HL-60 (cell line): Measurements from ENCODE around the gene TLR3.
"Not testable (repeated sequence)": the region's sequence is repeated elsewhere in the genome, so short reads cannot be mapped to it uniquely, and the experiment has no call there.

Source experiments
- DNase-seq, 2 experiments: peaks; one replicate each; pipeline ENCODE4 v3.0.0-alpha.2; 2010 to 2020; ENCODE audit warnings: low read depth in 1 of 2, low spot score in 1 of 2
- H3K27ac ChIP-seq: fragments of 250-450 bp; sonication (Bioruptor Pico); replicated peaks from 2 replicates; pipeline ENCODE4 v1.5.1; 2020; ENCODE audit warnings: mild to moderate bottlenecking, moderate library complexity
- H3K27me3 ChIP-seq: fragments of 250-450 bp; sonication (Bioruptor Pico); 2 replicates; pipeline ENCODE4 v1.5.1; 2021; ENCODE audit warnings: mild to moderate bottlenecking, moderate library complexity; ENCODE audit not compliant: insufficient read depth, poor library complexity, severe bottlenecking
- H3K4me3 ChIP-seq: replicated peaks from 2 replicates; pipeline ENCODE4 v1.5.1; 2011; ENCODE audit warnings: mild to moderate bottlenecking, control low read depth, low read length; ENCODE audit not compliant: insufficient read depth
- CTCF ChIP-seq: IDR thresholded peaks from one replicate; pipeline ENCODE4 v1.5.1; 2011; ENCODE audit warnings: low read length, control low read depth, inconsistent platforms; ENCODE audit not compliant: insufficient read depth
- GABPA ChIP-seq: IDR thresholded peaks from 2 replicates; pipeline ENCODE4 v1.6.1; 2012; ENCODE audit warnings: low read depth
- POLR2AphosphoS5 ChIP-seq: IDR thresholded peaks from 2 replicates; pipeline ENCODE4 v1.6.1; 2012; ENCODE audit warnings: low read depth
- REST ChIP-seq: IDR thresholded peaks from 2 replicates; pipeline ENCODE4 v1.6.1; 2012; ENCODE audit warnings: low read depth; ENCODE audit not compliant: insufficient replicate concordance
- SPI1 ChIP-seq: IDR thresholded peaks from 2 replicates; pipeline ENCODE4 v1.6.1; 2012; ENCODE audit warnings: low read depth, mild to moderate bottlenecking, borderline replicate concordance

Gene TLR3

GRCh38 chr4:186037692-186038658 is 31.0 kb upstream of the TLR3 start:
- TF ChIP-seq REST (no peak), CTCF (peak; percentile 25)
- Histone ChIP-seq H3K27ac (no peak overlapping the region), H3K27me3 (no peaks in the 10 kb centered on the region), H3K4me3 (no peak overlapping the region)
- DNase-seq: peak; percentile 46 to 49

GRCh38 chr4:186039697-186040096 is 29.3 kb upstream of the TLR3 start:
- Histone ChIP-seq H3K27ac (no peak overlapping the region), H3K4me3 (no peak overlapping the region), H3K27me3 (no peaks in the 10 kb centered on the region)
- TF ChIP-seq REST: no peak
- DNase-seq: no peak

GRCh38 chr4:186040316-186040715 is 28.6 kb upstream of the TLR3 start:
- H3K4me3 ChIP-seq: no peak overlapping the region
- H3K27ac ChIP-seq: no peak overlapping the region
- no peaks in the 10 kb centered on the region for H3K27me3 ChIP-seq
- DNase-seq: no peak
- TF ChIP-seq GABPA (no peak), SPI1 (no peak), POLR2AphosphoS5 (no peak), REST (no peak), CTCF (no peak)

GRCh38 chr4:186047501-186047900 is 21.5 kb upstream of the TLR3 start:
- not testable (repeated sequence) for H3K27me3 ChIP-seq, H3K27ac ChIP-seq, DNase-seq, H3K4me3 ChIP-seq

GRCh38 chr4:186050135-186050534 is 18.8 kb upstream of the TLR3 start:
- not testable (repeated sequence) for H3K27ac ChIP-seq

More at GRCh38 chr4:186050135-186050534, 18.8 kb upstream of the TLR3 start:
- H3K4me3 ChIP-seq, H3K27me3 ChIP-seq, DNase-seq: not testable (repeated sequence)
